Measurements from ENCODE around the gene SAFB2.
"Not testable (repeated sequence)": the region's sequence is repeated elsewhere in the genome, so short reads cannot be mapped to it uniquely, and the experiment has no call there.

Gene SAFB2

GRCh38 chr19:5632657-5633056 lies 10.1 kb upstream of the SAFB2 start:
- DNase-seq: no peak

GRCh38 chr19:5632241-5632612 lies 9.7 kb upstream of the SAFB2 start:
- DNase-seq: no peak

- no peak for DNase-seq
Observed at GRCh38 chr19:5631567-5632240, 9.1 kb upstream of the SAFB2 start.

GRCh38 chr19:5628919-5629481 lies 6.4 kb upstream of the SAFB2 start:
- peak in 1 of 56 donors; percentile 6 for DNase-seq

- DNase-seq: no peak
Observed at GRCh38 chr19:5628461-5628860, 5.9 kb upstream of the SAFB2 start.

GRCh38 chr19:5627395-5627904 lies 4.9 kb upstream of the SAFB2 start:
- peak in 29 of 56 donors; percentile 5 to 72 (median 18) for DNase-seq

- DNase-seq: peak in 1 of 56 donors; percentile 37
Observed at GRCh38 chr19:5625641-5626040, 3.1 kb upstream of the SAFB2 start.

GRCh38 chr19:5624741-5625278 lies 2.2 kb upstream of the SAFB2 start:
- DNase-seq: no peak

GRCh38 chr19:5624018-5624663 lies 1.6 kb upstream of the SAFB2 start:
- peak in 21 of 56 donors; percentile 3 to 47 (median 18) for DNase-seq

- peak in 5 of 56 donors; percentile 26 to 58 (median 42) for DNase-seq
Observed at GRCh38 chr19:5623397-5624017, 931 bp upstream of the SAFB2 start.

GRCh38 chr19:5621945-5622464 lies 571 bp downstream of the SAFB2 start:
- DNase-seq: peak in 6 of 56 donors; percentile 24 to 50 (median 43)

- DNase-seq: peak in 40 of 56 donors; percentile 2 to 73 (median 26)
Observed at GRCh38 chr19:5621311-5621944, 1.1 kb downstream of the SAFB2 start.

GRCh38 chr19:5619946-5620345 lies 2.6 kb downstream of the SAFB2 start:
- DNase-seq: no peak

GRCh38 chr19:5618591-5618990 lies 4.0 kb downstream of the SAFB2 start:
- no peak for DNase-seq

GRCh38 chr19:5617080-5617479 lies 5.5 kb downstream of the SAFB2 start:
- no peak for DNase-seq

- no peak for DNase-seq
Observed at GRCh38 chr19:5615756-5616327, 6.7 kb downstream of the SAFB2 start.

GRCh38 chr19:5612891-5613865 lies 9.4 kb downstream of the SAFB2 start:
- DNase-seq: no peak

- no peak for DNase-seq
Observed at GRCh38 chr19:5609881-5610448, 12.6 kb downstream of the SAFB2 start.

- DNase-seq: not testable (repeated sequence)
Observed at GRCh38 chr19:5608766-5609165, 13.8 kb downstream of the SAFB2 start.

Measured in amygdala (tissue), 56 donors.